Cardiac septum (tissue), 1 donor: ENCODE results near the gene DNM2. TPM values are rescaled to one million over a fixed set of nuclear protein-coding genes. Genes with fewer than 3 reads are reported as not detected.
"Not testable (repeated sequence)": the region's sequence is repeated elsewhere in the genome, so short reads cannot be mapped to it uniquely, and the experiment has no call there.

Experiments used
- DNase-seq: peaks from one replicate; pipeline ENCODE4 v3.0.0-alpha.2; 2020; ENCODE audit warnings: low spot score
- intact Hi-C: fragments of 100-400 bp; cut with DNase I; formaldehyde crosslinking; loops from one replicate; pipeline ENCODE4 v1.14.0; 2022
- total RNA-seq: library from RNA; stranded (reverse); fragmentation: NEBNext Ultra II Directional; extraction: Animal tissue kit (Norgen Biotek cat#: 25700); gene quantifications from one replicate; pipeline ENCODE4 v1.2.1, GENCODE V29; 2021
- donor health status: DM: no; HTN: no; CAD: no.

Gene DNM2
- total RNA-seq, 1 donor from 2014 or later = 138 TPM

- intact Hi-C loops = loop anchor here (2.0 kb wide), 1 partner anchor 49 kb away; no protein-coding TSS in a partner anchor
- no peak for DNase-seq
These were observed 1.6 kb downstream of the DNM2 start for GRCh38 chr19:10719466-10719961.

- intact Hi-C loops = no loop called here
- DNase-seq = no peak
These were observed 2.8 kb downstream of the DNM2 start for GRCh38 chr19:10720607-10721125.

- DNase-seq = no peak
- intact Hi-C loops = no loop called here
These were observed 5.7 kb downstream of the DNM2 start for GRCh38 chr19:10723591-10723990.

DNA sequence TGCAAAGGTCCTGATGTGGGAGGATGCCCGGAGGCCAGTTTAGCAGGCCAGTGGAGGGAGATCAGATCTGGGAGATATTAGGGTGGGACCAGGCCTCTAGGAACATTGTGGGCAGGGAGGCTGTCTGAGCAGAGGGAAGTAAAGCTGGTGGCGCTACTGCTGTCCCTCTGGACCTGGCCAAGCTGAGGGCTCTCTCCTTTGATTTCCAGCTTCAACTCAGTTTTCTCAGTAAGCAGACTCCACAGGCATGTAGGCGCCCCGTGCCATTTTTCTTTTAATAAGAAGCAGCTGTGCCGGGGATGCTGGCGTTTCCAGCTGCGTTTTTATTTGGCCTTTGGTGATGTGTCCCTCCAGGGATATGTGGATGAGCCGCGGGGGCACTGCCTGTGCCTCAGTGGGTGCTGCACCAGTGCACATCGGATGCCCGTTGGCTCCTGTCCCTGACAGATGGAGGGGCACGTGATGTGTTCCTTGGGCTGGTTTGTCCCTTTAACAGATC lies 6.7 kb downstream of the DNM2 start:
- no peak for DNase-seq
- intact Hi-C loops = no loop called here

GRCh38 chr19:10725415-10725814 lies 7.5 kb downstream of the DNM2 start:
- intact Hi-C loops = no loop called here
- no peak for DNase-seq

DNA sequence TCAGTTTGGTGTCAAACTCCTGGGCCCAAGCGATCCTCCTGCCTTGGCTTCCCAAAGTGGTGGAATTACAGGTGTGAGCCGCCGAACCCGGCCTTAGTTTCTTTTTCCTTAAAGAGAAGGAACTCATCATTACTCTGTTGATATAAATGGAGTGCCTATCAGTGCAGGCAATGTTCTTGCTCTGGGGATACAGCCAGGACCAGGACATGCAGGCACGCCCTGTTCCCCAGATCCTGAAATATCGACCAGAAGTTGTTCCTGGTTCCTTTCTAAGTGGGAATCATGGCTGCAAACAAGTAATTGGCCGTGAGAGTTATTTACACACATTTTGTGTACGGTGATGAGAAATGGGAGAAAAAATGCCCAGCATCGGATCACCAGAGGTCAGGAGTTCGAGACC lies 8.4 kb downstream of the DNM2 start:
- no peak for DNase-seq
- intact Hi-C loops = no loop called here

GRCh38 chr19:10727685-10728201 lies 9.9 kb downstream of the DNM2 start:
- intact Hi-C loops = no loop called here

GRCh38 chr19:10729411-10729810 lies 11.5 kb downstream of the DNM2 start:
- no peak for DNase-seq
- intact Hi-C loops = no loop called here

More at GRCh38 chr19:10727685-10728201, 9.9 kb downstream of the DNM2 start:
- no peak for DNase-seq

- DNase-seq = no peak
- intact Hi-C loops = no loop called here
These were observed 13.1 kb downstream of the DNM2 start for GRCh38 chr19:10730932-10731331.

DNA sequence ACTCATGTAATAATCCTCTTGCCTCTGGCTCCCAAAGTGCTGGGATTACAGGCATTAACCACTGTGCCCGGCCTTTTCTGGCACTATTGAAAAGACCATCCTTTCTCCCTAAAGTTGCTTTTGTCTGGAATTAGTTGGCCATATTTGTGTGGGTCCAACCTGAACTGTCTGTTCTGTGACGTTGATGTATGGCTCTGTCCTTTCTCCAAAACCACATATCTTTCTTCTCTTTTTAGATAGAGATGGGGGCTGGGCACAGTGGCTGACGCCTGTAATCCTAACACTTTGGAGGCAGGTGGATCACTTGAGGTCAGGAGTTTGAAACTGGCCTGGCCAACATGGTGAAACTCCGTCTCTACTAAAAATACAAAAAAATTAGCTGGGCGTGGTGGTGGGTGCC lies 17.9 kb downstream of the DNM2 start:
- no peak for DNase-seq
- intact Hi-C loops = no loop called here

DNA sequence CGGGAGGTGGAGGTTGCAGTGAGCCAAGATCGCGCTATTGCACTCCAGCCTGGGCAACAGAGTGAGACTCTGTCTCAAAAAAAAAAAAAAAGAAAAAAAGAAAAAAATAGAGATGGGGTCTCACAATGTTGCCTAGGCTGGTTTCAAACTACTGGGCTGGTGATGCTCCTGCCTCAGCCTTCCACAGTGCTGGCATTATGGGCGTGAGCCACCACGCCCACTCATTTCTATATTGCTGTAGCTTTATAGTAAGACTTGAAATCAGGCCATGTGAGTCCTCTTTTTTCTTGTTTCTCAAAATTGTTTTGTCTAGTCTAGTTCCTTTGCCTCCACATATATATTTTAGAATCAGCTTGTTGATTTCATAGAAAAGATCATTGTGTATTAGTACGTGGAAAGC lies 18.3 kb downstream of the DNM2 start:
- intact Hi-C loops = no loop called here
- DNase-seq = no peak

DNA sequence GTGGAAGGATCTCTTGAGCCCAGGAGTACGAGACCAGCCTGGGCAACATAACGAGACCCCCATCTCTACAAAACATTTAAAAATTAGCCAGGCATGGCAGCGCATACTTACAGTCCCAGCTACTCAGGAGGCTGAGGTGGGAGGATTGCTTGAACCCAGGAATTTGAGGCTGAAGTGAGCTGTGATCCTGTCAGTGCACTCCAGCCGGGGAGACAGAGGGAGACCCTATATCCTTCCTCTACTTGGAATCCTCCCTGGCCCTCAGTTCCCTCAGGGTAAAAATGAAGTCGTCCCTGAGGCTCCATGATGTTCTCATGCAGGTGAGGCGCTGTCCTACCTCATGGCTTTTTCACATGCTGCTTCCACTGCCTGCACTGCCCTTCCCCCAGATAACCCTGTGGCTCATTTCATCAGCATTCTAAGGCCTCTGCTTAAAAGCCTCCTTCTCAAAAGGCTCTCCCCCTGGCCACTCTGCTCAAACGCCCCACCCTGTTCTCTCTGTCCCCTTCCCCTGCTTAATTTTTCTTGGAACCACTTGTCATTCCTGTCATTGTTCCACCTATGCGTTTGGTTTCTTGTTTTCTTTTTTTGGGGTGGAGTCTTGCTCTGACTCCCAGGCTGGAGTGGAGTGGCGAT lies 19.2 kb downstream of the DNM2 start:
- intact Hi-C loops = no loop called here
- no peak for DNase-seq

GRCh38 chr19:10737722-10738121 lies 19.8 kb downstream of the DNM2 start:
- no peak for DNase-seq
- intact Hi-C loops = no loop called here

- intact Hi-C loops = no loop called here
- DNase-seq = no peak
These were observed 22.9 kb downstream of the DNM2 start for GRCh38 chr19:10740798-10741197.

DNA sequence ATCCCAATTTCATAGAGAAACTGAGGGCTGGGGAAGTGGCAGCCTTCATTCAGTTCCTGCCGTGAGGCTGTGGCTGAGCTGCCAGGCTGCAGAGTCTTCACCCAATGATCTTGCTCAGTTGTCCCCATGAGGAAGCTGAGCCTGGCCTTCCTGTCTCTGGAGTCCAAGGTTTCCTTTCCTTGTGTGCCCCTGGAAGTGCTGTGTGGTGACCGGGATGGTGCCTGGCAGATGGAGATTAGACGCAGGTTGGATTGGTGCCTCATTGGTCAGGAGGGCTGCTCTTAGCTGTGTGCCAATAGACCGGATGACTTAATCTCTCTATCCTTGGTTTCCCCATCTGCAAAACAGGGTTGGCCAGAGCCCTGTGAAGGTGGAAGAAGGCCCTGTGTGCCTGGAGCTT lies 24.6 kb downstream of the DNM2 start:
- DNase-seq = no peak
- intact Hi-C loops = no loop called here

- intact Hi-C loops = no loop called here
- DNase-seq = no peak
These were observed 26.4 kb downstream of the DNM2 start for GRCh38 chr19:10744253-10744798.

DNA sequence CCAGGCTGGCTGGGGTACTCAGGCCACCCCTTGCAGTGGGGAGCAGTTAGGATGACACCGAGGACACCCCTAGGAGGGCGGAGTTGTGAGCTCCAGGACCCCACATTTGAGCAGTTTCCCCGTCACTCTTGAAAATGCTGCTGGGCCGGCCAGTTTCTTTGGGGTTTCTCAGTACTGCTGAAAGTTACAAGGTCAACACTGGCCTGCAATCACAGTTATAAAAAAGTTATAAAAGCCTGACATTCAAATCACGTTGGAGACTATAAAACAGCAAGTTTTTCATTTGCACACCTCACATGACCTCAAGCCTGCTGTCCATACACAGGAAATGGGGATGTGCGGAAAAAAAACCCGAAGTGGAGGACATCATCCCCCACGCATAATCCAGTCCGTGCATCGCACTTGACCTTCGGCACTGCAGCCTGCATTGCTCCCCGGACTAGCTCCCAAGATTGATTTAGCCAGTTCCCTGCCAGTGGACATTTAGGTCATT lies 27.0 kb downstream of the DNM2 start:
- intact Hi-C loops = no loop called here
- DNase-seq = no peak

DNA sequence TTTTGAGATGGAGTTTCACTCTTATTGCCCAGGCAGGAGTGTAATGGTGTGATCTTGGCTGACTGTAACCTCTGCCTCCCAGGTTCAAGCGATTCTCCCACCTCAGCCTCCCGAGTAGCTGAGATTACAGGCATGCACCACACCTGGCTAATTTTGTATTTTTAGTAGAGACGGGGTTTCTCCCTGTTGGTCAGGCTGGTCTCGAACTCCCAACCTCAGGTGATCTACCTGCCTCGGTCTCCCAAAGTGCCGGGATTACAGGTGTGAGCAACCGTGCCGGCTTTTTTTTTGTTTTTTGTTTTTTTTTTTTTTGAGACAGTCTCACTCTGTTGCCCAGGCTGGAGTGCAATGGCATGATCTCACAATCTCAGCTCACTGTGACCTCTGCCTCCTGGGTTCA lies 28.6 kb downstream of the DNM2 start:
- intact Hi-C loops, DNase-seq: not testable (repeated sequence)

DNA sequence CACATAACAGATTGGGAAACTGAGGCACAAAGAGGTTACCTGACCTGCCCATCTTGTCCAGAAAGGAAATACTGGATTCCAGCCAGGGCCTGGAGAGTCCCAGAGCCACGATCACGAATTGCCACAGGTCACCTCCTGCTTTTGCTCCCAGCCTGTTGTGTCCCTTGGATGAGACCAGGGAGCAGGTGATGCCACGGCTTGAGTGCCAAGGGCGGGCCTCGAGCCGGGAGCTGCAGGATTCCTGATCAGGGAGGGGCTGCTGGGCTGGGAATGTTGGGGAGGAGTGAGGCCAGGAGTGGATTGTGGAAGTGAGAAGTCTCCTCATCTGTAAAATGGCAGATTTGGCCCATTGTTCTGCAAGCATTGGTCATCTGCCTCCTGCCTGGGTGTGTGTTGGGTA lies 29.4 kb downstream of the DNM2 start:
- no peak for DNase-seq
- intact Hi-C loops = no loop called here

GRCh38 chr19:10747674-10748073 lies 29.8 kb downstream of the DNM2 start:
- intact Hi-C loops = no loop called here
- DNase-seq = no peak
